Choroid plexus epithelial cell (primary cell): Measurements from ENCODE around the gene BLVRB.
"Not testable (repeated sequence)": the region's sequence is repeated elsewhere in the genome, so short reads cannot be mapped to it uniquely, and the experiment has no call there.

Experiments
- DNase-seq: peaks from one replicate; pipeline ENCODE4 v3.0.0-alpha.2; 2010; ENCODE audit warnings: low read depth
- H3K4me3 ChIP-seq: 2 replicates; pipeline ENCODE4 v1.5.1; 2011; ENCODE audit warnings: low read depth, mild to moderate bottlenecking, control low read depth, low read length, moderate library complexity
- CTCF ChIP-seq: conservative IDR thresholded peaks from 2 replicates; pipeline ENCODE4 v1.5.1; 2011; ENCODE audit warnings: low read depth, mild to moderate bottlenecking, control low read depth, inconsistent platforms, low read length, moderate library complexity

Gene BLVRB

GRCh38 chr19:40489882-40490230 lies 24.3 kb upstream of the BLVRB start:
- DNase-seq = no peak
- H3K4me3 ChIP-seq = no peak overlapping the region
- TF ChIP-seq CTCF = no peak

- DNase-seq = no peak
- H3K4me3 ChIP-seq = no peak overlapping the region
- TF ChIP-seq CTCF = no peak
These were observed 20.5 kb upstream of the BLVRB start for GRCh38 chr19:40486017-40486416.

GRCh38 chr19:40475878-40476644 lies 10.5 kb upstream of the BLVRB start:
- H3K4me3 ChIP-seq = not testable (repeated sequence)
- peak; percentile 28 for DNase-seq

DNA sequence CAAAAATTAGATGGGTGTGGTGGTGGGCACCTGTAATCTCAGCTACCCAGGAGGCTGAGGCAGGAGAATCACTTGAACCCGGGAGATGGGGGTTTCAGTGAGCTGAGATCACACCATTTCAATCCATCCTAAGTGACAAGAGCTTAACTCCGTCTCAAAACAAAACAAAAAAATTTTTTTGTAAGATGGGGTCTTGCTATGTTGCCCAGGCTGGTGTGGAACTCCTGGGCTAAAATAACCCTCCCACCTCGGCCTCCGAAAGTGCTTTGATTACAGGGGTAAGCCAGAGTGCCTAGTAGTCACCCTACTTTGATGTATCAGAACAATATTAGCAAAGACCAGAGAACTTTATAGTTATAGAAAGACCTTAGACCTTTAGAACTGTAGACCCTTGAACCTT lies 9.2 kb upstream of the BLVRB start:
- no peak overlapping the region for H3K4me3 ChIP-seq
- no peak for TF ChIP-seq CTCF
- DNase-seq = no peak

DNA sequence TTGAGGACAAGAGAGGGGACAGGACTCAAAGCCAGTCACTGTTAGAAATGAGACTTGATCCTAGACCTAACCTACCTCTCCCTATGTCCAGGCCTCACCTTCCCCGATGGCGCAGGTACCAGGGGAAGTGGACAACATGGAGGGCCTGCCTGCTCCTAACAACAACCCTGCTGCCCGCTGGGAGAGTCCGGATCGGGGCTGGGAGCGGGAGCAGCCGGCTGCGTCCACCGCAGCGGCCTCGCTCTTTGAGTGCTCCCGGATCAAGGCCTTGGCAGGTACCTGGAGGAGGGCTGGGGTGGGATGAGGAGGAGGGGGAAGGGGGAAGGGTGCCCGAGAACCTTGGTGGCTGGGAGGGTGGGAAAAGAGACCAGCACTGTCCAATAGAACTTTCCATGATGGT lies 7.0 kb upstream of the BLVRB start:
- DNase-seq = no peak
- H3K4me3 ChIP-seq = no peak overlapping the region
- TF ChIP-seq CTCF = no peak

DNA sequence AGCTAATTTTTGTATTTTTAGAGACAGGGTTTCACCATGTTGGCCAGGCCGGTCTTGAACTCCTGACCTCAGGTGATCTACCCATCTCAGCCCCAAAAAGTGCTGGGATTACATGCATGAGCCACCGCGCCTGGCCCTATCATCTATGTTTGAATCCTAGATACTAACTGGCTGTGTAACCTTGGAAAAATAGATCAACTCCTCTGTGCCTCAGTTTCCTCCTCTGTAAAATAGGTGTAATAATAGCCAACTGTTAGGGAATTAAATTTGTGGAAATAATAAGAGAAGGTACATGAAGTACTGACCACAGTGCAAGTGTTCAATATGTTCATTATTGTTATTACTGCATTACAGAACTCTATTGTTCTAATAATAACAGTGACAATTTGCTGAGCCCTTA lies 5.6 kb upstream of the BLVRB start:
- no peak overlapping the region for H3K4me3 ChIP-seq
- no peak for TF ChIP-seq CTCF
- DNase-seq = no peak

DNA sequence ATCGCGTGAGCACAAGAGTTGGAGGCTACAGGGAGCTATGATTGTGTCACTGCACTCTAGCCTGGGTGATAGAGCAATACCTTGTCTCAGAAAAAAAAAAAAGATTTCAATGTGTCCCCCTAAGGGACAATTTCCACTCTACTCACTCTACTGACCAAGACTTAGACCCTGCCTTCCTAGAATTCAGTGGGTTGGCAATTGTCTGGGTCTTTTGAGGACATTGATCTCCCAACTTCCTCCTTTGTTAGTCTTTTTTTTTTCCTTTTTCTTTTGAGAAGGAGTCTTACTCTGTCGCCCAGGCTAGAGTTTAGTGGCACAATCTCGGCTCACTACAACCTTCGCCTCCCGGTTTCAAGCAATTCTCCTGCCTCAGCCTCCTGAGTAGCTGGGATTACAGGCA lies 3.5 kb upstream of the BLVRB start:
- no peak overlapping the region for H3K4me3 ChIP-seq
- no peak for TF ChIP-seq CTCF
- DNase-seq = no peak
